Stomach (tissue), 9 donors: ENCODE results near the gene GTF2IRD1. TPM values are rescaled to one million over a fixed set of nuclear protein-coding genes. Genes with fewer than 3 reads are reported as not detected.
"Not testable (repeated sequence)": the region's sequence is repeated elsewhere in the genome, so short reads cannot be mapped to it uniquely, and the experiment has no call there.

Experiments used
- DNase-seq, 2 donors: peaks; one replicate each; pipeline versions ENCODE4 v3.0.0 to v3.0.0-alpha.2; 2013 to 2019
- H3K27ac ChIP-seq, 5 donors: fragments of 200-600 bp in 4 of 5; sonication (generic) in 4 of 5; one replicate each; pipeline ENCODE4 v1.5.1; 2013 to 2019; ENCODE audit warnings: mild to moderate bottlenecking in 1 of 5, moderate library complexity in 1 of 5
- H3K27me3 ChIP-seq, 3 donors: fragments of 200-600 bp; sonication (generic); one replicate each; pipeline ENCODE4 v1.5.1; 2017 to 2019; ENCODE audit warnings: mixed run types in 1 of 3
- H3K36me3 ChIP-seq, 4 donors: fragments of 200-600 bp; sonication (generic); 1 replicate in 3 of 4; 2 replicates in 1 of 4; pipeline ENCODE4 v1.5.1; 2016 to 2019
- H3K4me1 ChIP-seq, 4 donors: fragments of 200-600 bp; sonication (generic); one replicate each; pipeline ENCODE4 v1.5.1; 2016 to 2019
- H3K4me3 ChIP-seq, 4 donors: fragments of 200-600 bp; sonication (generic) in 3 of 4; one replicate each; pipeline ENCODE4 v1.5.1; 2016 to 2019; ENCODE audit warnings: mild to moderate bottlenecking in 1 of 4
- H3K9me3 ChIP-seq, 4 donors: fragments of 200-600 bp; sonication (generic); one replicate each; pipeline ENCODE4 v1.5.1; 2016 to 2019
- CTCF ChIP-seq, 7 experiments: fragments of 450-650 bp in 4 of 7; fragments of 200-600 bp in 3 of 7; sonication (generic) in 3 of 7; IDR thresholded peaks; one replicate each; pipeline ENCODE4 v1.5.1; 2016 to 2019; ENCODE audit warnings: antibody characterized with exemption in 7 of 7, control low read depth in 2 of 7, mild to moderate bottlenecking in 1 of 7
- EP300 ChIP-seq: sonication (generic); formaldehyde crosslinking; IDR thresholded peaks from one replicate; pipeline ENCODE4 v1.6.1; 2017; ENCODE audit warnings: antibody characterized with exemption
- POLR2A ChIP-seq, 4 donors: fragments of 450-650 bp; IDR thresholded peaks; one replicate each; pipeline ENCODE4 v1.6.1; 2016; ENCODE audit warnings: antibody characterized with exemption in 4 of 4, control low read depth in 2 of 4, mild to moderate bottlenecking in 1 of 4, moderate library complexity in 1 of 4
- POLR2AphosphoS5 ChIP-seq, 3 donors: sonication (generic); formaldehyde crosslinking; IDR thresholded peaks; one replicate each; pipeline ENCODE4 v1.6.1; 2016; ENCODE audit warnings: antibody characterized with exemption in 3 of 3
- WGBS, 5 donors: extraction: QIAGEN DNeasy Blood & Tissue Kit in 3 of 5; methylation state at CpG; one replicate each; pipeline versions ENCODE4 v1.1.5 to v1.1.7; 2013 to 2018; 5-methylcytosine and 5-hydroxymethylcytosine counted together
- intact Hi-C: fragments of 100-400 bp; cut with DNase I; formaldehyde crosslinking; loops from one replicate; pipeline ENCODE4 v1.15.1; 2023; ENCODE audit warnings: low total_unique reads
- polyA plus RNA-seq, 3 donors: library from polyadenylated mRNA; stranded (reverse); fragments of 200-250 nt; gene quantifications; one replicate each; pipeline ENCODE4 v1.2.3, GENCODE V29; 2013
- total RNA-seq, 5 donors: library from RNA; depleted of rRNA; stranded (reverse); fragments of >200 nt; gene quantifications; one replicate each; pipeline versions ENCODE4 v1.1.0 to v1.2.3, GENCODE V29; 2014 to 2016
- donor health status: healthy with polysubstance abuse.
- donor health status: Bipolar disorder and iron deficiency.
- donor health status: healthy.

GTF2IRD1 gene
- total and polyA plus RNA-seq, 8 donors, result 8.0 to 41.1 (median 15.3) TPM

DNA sequence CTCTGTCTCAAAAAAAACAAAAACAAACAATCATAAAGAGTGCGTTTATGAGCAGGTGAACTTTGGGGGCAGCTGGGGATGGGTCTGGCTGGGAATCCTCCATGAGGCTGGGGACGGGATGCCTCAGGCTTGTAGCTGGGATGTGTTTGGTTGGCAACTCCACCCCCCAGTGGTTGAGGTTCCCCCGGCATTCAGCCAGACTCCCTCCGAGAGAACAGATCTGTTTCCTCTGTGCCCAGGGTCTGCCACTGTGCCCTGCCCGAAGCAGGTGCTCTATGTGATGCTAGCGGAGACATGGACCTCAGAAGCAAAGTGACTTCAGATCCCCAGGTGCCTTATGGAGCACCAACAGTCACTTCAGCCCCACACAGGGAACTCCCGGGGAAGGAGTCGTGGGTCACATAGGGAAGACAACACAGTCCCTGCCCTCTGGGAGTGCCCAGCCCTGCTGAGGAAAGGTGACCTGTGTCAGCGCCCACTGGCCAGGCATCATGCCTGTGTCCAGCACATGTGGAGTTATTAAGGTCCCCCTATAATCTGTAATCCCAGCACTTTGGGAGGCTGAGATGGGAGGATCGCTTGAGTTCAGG, 29.3 kb upstream of the GTF2IRD1 start:
- Histone ChIP-seq H3K27me3 (no peaks in the 10 kb centered on the region), H3K9me3 (no peaks in the 10 kb centered on the region), H3K36me3 (no peaks in the 10 kb centered on the region), H3K4me1 (peaks cover 0 to 3% (median 0%) of the 10 kb centered on the region in 4 donors), H3K4me3 (no peak overlapping the region), H3K27ac (no peak overlapping the region)
- no peak for TF ChIP-seq POLR2AphosphoS5 (IDR thresholded peaks at IDR 0.05)
- TF ChIP-seq POLR2A (IDR thresholded peaks at IDR 0.05), result no peak
- TF ChIP-seq CTCF (IDR thresholded peaks at IDR 0.05), result no peak
- no peak for TF ChIP-seq EP300
- no peak for DNase-seq
- intact Hi-C loops, result loop anchor here (10.0 kb wide), 1 partner anchor 120 kb away; no protein-coding TSS in a partner anchor
- WGBS, 5 donors, result 79 to 88% (median 87%) methylated on average over 8 to 10 of the region's 10 CpGs

DNA sequence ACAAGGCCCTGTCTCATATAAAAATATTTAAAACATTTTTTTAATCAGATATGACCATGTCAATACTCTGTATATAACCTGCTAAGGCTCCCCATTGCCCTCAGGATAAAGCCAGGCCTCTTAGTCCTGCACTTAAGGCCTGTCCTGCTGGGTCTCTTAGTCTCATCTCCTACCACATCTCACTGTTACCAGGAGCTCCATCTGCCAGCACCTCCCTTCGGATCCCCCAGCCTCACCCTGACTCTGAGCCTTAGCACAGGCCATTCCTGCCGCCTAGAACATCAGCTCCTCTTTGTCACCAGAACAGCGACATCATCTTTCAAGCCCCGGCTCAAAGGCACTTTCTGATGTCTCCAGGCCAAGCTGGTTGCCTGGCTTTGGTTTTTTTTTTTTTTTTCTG, 25.7 kb upstream of the GTF2IRD1 start:
- no peaks in the 10 kb centered on the region for H3K27me3 ChIP-seq
- intact Hi-C loops, result loop anchor here (10.0 kb wide), 1 partner anchor 117 kb away; no protein-coding TSS in a partner anchor

GRCh38 chr7:74429153-74429747, 24.5 kb upstream of the GTF2IRD1 start:
- H3K27me3 ChIP-seq, result no peaks in the 10 kb centered on the region
- TF ChIP-seq CTCF (IDR thresholded peaks at IDR 0.05), result no peak
- H3K36me3 ChIP-seq, result no peaks in the 10 kb centered on the region
- peaks cover 0 to 8% (median 0%) of the 10 kb centered on the region in 4 donors for H3K4me1 ChIP-seq
- H3K4me3 ChIP-seq, result no peak overlapping the region
- no peak overlapping the region for H3K27ac ChIP-seq
- intact Hi-C loops, result loop anchor here (10.0 kb wide), 1 partner anchor 116 kb away; no protein-coding TSS in a partner anchor
- H3K9me3 ChIP-seq, result no peaks in the 10 kb centered on the region
- 58 to 64% (median 60%) methylated on average over 16 to 17 of the region's 17 CpGs for WGBS, 5 donors
- DNase-seq, result no peak

More for the DNA sequence above, 25.7 kb upstream of the GTF2IRD1 start:
- WGBS, 5 donors, result 89 to 96% (median 93%) methylated on average over 4 of the region's 4 CpGs
- DNase-seq, result no peak
- H3K4me1 ChIP-seq, result peaks cover 0 to 8% (median 0%) of the 10 kb centered on the region in 4 donors
- H3K9me3 ChIP-seq, result no peaks in the 10 kb centered on the region
- H3K27ac ChIP-seq, result no peak overlapping the region
- no peak overlapping the region for H3K4me3 ChIP-seq
- no peaks in the 10 kb centered on the region for H3K36me3 ChIP-seq
- TF ChIP-seq CTCF (IDR thresholded peaks at IDR 0.05) (no peak), POLR2A (IDR thresholded peaks at IDR 0.05) (no peak), POLR2AphosphoS5 (IDR thresholded peaks at IDR 0.05) (no peak), EP300 (no peak)

DNA sequence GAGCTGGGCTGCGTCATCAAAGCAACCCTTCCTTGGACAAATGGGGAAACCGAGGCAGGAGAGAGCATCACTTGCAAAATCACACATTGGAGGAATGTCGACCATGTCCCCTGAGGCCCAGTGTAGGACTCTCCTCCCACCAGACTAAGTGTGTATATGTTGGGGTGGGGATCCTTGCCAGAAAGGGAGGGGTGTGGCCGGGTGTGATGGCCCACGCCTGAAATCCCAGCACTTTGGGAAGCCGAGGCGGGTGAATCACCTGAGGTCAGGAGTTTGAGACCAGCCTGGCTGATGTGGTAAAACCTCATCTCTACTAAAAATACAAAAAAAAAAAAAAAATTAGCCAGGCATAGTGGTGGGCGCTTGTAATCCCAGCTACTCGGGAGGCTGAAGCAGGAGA, 23.3 kb upstream of the GTF2IRD1 start:
- WGBS, 5 donors, result 63 to 73% (median 72%) methylated on average over 8 to 9 of the region's 9 CpGs

DNA sequence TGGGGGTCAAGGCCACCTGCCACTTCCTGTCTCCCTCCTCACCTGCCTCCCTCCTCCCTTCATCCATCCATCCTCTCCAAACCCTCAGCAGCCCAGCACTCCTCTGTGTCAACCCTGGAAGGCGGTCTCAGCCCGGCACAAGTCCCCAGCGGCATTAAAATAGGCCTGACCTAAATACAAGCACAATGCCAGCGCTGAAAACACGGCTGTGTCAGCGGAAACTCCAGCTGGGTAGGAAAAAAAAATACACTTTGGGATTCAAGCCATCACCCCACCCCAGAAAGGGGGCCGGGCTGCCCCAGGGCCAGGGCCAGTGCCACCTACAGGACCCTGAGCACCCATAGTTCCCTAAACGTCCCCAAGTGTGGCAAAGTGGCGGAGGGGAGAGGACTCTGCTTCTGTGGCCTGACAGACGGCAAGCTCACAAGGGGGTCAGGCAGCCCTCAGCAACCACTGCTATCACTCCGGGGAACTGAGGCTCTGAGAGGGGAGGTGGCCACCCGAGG, 22.7 kb upstream of the GTF2IRD1 start:
- Histone ChIP-seq H3K9me3 (no peaks in the 10 kb centered on the region), H3K27ac (no peak overlapping the region), H3K36me3 (no peaks in the 10 kb centered on the region), H3K4me3 (no peak overlapping the region), H3K4me1 (peaks cover 0 to 8% (median 0%) of the 10 kb centered on the region in 4 donors), H3K27me3 (no peaks in the 10 kb centered on the region)
- TF ChIP-seq POLR2A (IDR thresholded peaks at IDR 0.05) (no peak), CTCF (IDR thresholded peaks at IDR 0.05) (no peak), EP300 (no peak), POLR2AphosphoS5 (IDR thresholded peaks at IDR 0.05) (no peak)
- intact Hi-C loops, result no loop called here
- DNase-seq, result peak in 1 of 2 donors; percentile 25
- WGBS, 5 donors, result 52 to 78% (median 66%) methylated on average over 11 to 12 of the region's 12 CpGs

More for the DNA sequence above, 23.3 kb upstream of the GTF2IRD1 start:
- H3K4me1 ChIP-seq, H3K27ac ChIP-seq, H3K9me3 ChIP-seq, DNase-seq, H3K36me3 ChIP-seq, H3K27me3 ChIP-seq, H3K4me3 ChIP-seq, intact Hi-C loops: not testable (repeated sequence)

GRCh38 chr7:74437291-74437571, 16.5 kb upstream of the GTF2IRD1 start:
- DNase-seq, H3K27me3 ChIP-seq, H3K4me1 ChIP-seq, H3K4me3 ChIP-seq, H3K27ac ChIP-seq, intact Hi-C loops, H3K36me3 ChIP-seq: not testable (repeated sequence)
- WGBS, 5 donors, result 80 to 88% (median 86%) methylated on average over 1 of the region's 1 CpG
- H3K9me3 ChIP-seq, result peaks cover 5 to 13% (median 8%) of the 10 kb centered on the region in 4 donors
